NCI-H2196 treated with DMSO at 0.1 percent for 48 hours (cell line): Measurements from ENCODE around the gene WDR91.
A peak's percentile ranks its signal among the peaks of the same experiment; 100 is the strongest.
"Not testable (repeated sequence)": the region's sequence is repeated elsewhere in the genome, so short reads cannot be mapped to it uniquely, and the experiment has no call there.

Experiments
- DNase-seq: peaks from one replicate; lab custom pipeline; 2025; ENCODE audit not compliant: unreplicated experiment; lab: John Stamatoyannopoulos, UW

The WDR91 gene

GRCh38 chr7:135180122-135180521 is 31.2 kb downstream of the WDR91 start:
- no peak for DNase-seq

DNA sequence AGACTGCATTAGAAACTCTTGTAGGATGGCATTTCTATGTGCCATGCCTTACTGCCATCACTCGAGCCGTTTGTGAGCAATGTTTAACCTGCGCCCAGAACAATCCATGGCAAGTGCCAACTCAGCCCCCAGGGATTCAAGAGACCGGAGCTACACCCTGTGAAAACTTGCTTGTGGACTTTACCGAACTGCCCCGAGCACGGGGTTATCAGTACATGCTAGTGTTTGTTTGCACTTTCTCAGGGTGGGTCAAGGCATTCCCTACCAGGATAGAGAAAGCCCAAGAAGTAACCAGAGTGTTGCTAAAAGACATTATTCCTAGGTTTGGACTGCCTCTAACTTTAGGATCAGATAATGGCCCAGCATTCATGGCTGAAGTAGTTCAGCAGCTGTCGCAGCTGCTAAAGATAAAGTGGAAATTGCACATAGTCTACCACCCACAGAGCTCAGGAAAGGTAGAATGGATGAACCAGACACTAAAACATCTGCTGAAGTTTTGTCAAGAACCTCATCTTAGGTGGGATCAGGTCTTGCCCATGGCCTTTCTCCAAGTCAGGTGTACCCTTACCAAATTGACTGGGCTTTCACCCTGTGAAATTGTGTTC is 31.9 kb downstream of the WDR91 start:
- DNase-seq, result no peak

DNA sequence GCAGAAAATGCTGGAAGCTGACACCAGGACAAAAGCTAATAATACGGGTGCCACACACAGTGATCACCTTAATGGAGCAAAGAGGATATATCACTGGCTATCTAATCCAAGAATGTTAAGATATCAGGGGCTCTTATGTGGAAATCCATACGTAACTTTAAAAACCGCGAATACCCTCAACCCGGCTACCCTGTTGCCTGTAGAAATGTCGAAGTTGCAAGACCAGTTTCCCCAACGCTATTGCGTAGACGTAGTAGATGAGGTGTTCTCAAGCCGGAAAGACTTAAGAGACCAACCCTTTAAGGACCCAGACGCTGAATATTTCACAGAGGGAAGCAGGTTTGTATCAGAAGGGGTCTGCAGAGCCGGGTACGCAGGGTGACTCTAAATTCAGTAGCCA is 33.0 kb downstream of the WDR91 start:
- DNase-seq, result no peak

- DNase-seq, result no peak
Measured at GRCh38 chr7:135177028-135177696, 34.2 kb downstream of the WDR91 start.

GRCh38 chr7:135175931-135176330 is 35.4 kb downstream of the WDR91 start:
- DNase-seq, result no peak

GRCh38 chr7:135174941-135175340 is 36.4 kb downstream of the WDR91 start:
- DNase-seq, result no peak

DNA sequence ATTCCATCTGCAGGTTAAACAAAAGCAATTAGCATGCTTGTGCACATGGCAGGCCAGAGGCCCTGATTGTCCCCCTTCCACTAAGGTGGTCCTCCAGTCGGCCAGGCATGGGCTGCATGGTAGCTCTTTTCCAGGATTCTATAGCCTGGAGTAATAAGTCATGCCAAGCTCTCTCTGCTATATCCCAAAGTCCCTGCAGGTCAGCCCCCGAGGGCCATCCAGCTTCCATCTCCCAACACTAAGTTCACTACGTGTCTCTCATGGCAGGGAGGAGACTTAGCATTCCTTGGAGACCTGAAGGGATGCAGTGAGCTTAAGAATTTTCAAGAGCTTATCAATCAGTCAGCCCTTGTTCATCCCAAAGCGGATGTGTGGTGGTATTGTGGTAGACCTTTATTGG is 37.4 kb downstream of the WDR91 start:
- DNase-seq, result not testable (repeated sequence)

GRCh38 chr7:135171581-135172291 is 39.6 kb downstream of the WDR91 start:
- DNase-seq, result not testable (repeated sequence)

GRCh38 chr7:135170998-135171481 is 40.3 kb downstream of the WDR91 start:
- DNase-seq, result not testable (repeated sequence)

GRCh38 chr7:135170274-135170997 is 40.9 kb downstream of the WDR91 start, which contains the start of gene CYREN:
TSS of gene CYREN (minus strand) at chr7:135170707. CDS start at chr7:135168922, 1,785 bp downstream.
- peak; percentile 90 for DNase-seq

- DNase-seq, result no peak
Measured at GRCh38 chr7:135169964-135170273, 41.4 kb downstream of the WDR91 start.

GRCh38 chr7:135169141-135169963 is 42.0 kb downstream of the WDR91 start:
- DNase-seq, result no peak

DNA sequence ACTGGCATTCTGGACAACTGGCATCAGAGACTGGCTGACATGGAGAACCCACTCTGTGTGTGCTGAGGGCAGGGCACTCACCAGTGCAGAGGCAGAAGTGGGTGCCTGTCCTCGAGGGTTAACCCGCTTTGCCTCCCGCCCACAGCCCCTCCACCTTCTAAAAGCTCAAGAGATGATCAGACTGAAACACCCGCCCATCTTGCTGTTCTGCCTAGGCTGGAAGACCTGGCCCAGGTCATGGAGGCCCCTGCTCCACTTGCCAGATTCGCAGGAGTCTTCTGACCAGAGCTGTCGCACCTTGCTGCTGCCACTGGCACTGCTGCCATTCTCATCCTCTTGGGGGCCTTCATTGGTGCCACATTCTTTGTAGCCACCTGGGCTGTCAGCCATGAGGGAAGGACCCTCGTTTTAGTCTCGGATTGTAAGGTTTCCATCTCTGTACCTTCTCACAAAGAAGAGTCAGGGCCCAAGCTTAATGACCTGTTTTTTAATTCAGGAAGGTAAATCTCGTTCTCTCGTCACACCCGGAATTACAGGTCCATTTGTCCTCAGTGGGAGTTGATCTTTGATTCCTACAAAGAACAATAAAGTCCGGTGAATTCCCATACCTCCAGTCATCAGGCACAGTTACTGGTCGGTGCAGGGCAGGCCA is 42.7 kb downstream of the WDR91 start:
- DNase-seq, result no peak

DNA sequence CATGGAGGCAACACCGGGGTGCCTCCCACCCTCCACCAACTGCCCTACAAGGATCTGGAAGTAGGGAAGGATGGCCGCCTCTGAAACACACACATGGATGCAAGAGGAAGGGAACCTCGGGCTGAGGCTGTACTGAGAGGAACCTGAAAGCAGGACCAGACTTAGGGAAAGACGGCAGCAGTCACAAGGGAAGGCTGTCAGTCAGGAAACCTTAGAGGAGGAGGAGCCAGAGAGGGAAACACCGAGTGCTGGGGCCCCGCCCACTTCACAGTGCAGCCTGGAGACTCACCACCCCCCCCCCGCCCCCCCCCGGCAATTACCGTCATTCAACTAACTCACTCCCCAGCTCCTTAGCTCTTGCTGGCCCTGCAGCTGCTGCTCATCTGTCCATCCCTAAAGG is 43.3 kb downstream of the WDR91 start:
- DNase-seq, result no peak

- DNase-seq, result no peak
Measured at GRCh38 chr7:135167365-135167917, 43.9 kb downstream of the WDR91 start.

- no peak for DNase-seq
Measured at GRCh38 chr7:135166338-135166990, 44.9 kb downstream of the WDR91 start.

DNA sequence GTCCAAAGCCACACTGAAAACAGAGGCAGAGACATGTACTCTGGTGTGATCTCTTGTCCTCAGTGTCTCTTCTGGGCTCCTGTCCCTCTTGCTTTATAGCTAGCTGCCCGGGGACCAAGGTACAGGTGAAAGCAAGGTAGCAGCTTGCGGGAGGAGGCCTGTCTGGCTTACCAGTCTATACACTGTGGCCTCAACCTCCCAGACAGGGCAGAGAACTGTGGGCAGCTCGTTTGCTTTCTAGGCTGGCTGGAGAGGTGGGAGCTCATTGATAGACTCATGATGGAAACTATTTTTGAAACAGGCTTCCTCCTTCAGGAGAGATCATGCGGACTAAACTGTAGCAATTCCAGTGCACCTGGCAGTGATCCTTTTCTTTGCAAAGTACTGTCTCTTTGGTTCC is 45.5 kb downstream of the WDR91 start:
- DNase-seq, result no peak

GRCh38 chr7:135164357-135165061 is 46.8 kb downstream of the WDR91 start:
- no peak for DNase-seq
